Breast epithelium (tissue), 3 donors: Measurements from ENCODE around the gene MEG3.

Experiments
- POLR2A ChIP-seq: fragments of 450-650 bp; IDR thresholded peaks from one replicate; pipeline ENCODE4 v1.6.1; 2016; ENCODE audit warnings: antibody characterized with exemption, mild to moderate bottlenecking, moderate library complexity
- POLR2AphosphoS5 ChIP-seq, 3 donors: sonication (generic); formaldehyde crosslinking; IDR thresholded peaks; one replicate each; pipeline ENCODE4 v1.6.1; 2017; ENCODE audit warnings: antibody characterized with exemption in 3 of 3
- TF ChIP-seq, protein P1 (sequence below), 3 donors: fragments of 450-650 bp; IDR thresholded peaks; one replicate each; pipeline ENCODE4 v1.5.1; 2016 to 2017; ENCODE audit warnings: antibody characterized with exemption in 3 of 3, mild to moderate bottlenecking in 3 of 3, moderate library complexity in 3 of 3

DNA sequence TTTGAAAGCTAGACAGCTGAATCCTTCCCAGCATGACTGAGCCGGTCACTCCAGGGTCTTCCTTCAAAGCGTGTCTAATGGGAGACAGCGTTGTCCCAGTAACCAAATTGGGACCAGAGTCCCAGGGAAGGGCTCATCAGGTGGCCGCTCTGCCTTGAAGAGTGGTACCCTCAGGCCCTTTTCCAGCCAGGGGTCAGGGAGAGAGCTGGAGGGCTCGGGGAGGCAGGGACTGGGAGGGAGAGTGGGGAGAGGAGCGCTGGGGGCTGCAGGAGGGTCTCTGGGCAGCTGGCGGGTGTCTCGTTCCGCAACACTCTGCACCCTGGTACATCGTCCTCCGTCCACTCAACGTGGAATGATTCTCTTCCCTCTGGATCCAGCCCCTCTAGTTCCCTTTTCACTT is 79.2 kb downstream of the MEG3 start:
- no peak for TF ChIP-seq POLR2AphosphoS5 (IDR thresholded peaks at IDR 0.05)
- TF ChIP-seq, protein P1, sequence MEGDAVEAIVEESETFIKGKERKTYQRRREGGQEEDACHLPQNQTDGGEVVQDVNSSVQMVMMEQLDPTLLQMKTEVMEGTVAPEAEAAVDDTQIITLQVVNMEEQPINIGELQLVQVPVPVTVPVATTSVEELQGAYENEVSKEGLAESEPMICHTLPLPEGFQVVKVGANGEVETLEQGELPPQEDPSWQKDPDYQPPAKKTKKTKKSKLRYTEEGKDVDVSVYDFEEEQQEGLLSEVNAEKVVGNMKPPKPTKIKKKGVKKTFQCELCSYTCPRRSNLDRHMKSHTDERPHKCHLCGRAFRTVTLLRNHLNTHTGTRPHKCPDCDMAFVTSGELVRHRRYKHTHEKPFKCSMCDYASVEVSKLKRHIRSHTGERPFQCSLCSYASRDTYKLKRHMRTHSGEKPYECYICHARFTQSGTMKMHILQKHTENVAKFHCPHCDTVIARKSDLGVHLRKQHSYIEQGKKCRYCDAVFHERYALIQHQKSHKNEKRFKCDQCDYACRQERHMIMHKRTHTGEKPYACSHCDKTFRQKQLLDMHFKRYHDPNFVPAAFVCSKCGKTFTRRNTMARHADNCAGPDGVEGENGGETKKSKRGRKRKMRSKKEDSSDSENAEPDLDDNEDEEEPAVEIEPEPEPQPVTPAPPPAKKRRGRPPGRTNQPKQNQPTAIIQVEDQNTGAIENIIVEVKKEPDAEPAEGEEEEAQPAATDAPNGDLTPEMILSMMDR (IDR thresholded peaks at IDR 0.05), result no peak
- no peak for TF ChIP-seq POLR2A
